ENCODE measurements around the gene MDM1. TPM values are rescaled to one million over a fixed set of nuclear protein-coding genes. Genes with fewer than 3 reads are reported as not detected.

Gene MDM1
- polyA plus RNA-seq, 1 experiment: 13.5 TPM

DNA sequence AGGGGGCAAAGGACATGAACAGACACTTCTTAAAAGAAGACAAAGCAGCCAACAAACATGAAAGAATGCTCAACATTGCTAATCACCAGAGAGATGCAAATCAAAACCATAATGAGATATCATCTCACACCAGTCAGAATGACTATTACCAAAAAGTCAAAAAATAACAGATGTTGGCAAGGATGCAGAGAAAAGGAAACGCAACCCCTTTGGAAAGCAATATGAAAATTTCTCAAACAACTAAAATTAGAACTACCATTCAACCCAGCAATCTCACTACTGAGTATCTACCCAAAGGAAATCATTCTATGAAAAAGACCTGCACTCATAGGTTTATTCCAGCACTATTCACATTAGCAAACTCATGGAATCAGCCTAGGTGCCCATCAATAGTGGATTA lies 25.6 kb downstream of the MDM1 start:
- TF ChIP-seq, protein P1, sequence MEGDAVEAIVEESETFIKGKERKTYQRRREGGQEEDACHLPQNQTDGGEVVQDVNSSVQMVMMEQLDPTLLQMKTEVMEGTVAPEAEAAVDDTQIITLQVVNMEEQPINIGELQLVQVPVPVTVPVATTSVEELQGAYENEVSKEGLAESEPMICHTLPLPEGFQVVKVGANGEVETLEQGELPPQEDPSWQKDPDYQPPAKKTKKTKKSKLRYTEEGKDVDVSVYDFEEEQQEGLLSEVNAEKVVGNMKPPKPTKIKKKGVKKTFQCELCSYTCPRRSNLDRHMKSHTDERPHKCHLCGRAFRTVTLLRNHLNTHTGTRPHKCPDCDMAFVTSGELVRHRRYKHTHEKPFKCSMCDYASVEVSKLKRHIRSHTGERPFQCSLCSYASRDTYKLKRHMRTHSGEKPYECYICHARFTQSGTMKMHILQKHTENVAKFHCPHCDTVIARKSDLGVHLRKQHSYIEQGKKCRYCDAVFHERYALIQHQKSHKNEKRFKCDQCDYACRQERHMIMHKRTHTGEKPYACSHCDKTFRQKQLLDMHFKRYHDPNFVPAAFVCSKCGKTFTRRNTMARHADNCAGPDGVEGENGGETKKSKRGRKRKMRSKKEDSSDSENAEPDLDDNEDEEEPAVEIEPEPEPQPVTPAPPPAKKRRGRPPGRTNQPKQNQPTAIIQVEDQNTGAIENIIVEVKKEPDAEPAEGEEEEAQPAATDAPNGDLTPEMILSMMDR (IDR thresholded peaks at IDR 0.05; ENCODE audit: low read depth, low read length): no peak
- DNase-seq (ENCODE audit: low read depth, low spot score): no peak
- CTCF ChIA-PET: no interaction called here

DNA sequence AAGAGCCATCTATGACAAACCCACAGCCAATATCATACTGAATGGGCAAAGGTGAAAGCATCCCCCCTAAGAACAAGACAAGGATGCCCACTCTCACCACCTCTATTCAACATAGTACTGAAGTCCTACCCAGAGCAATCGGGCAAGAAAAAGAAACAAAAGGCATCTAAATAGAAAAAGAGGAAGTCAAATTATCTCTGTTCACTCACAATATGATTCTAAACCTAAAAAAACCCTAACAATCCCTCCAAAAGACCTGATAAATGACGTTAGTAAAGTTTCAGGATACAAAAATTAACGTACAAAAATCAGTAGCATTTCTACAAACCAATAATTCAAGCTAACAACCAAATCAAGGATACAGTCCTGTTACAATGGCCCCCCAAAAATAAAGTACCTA lies 26.9 kb downstream of the MDM1 start:
- CTCF ChIA-PET: interaction anchor here (0.9 to 1.2 kb wide), 2 partner anchors 82 to 264 kb away, joined by 3 to 4 read pairs; no protein-coding TSS in a partner anchor

More for the DNA sequence above, 25.6 kb downstream of the MDM1 start:
- Histone ChIP-seq H3K4me3 (ENCODE audit: low read depth, low read length) (no peak overlapping the region), H3K9me3 (ENCODE audit: control insufficient read depth, insufficient read depth, low read length) (no peaks in the 10 kb centered on the region), H3K27ac (ENCODE audit: low read depth, low read length) (no peak overlapping the region), H3K27me3 (ENCODE audit: control insufficient read depth, insufficient read depth, low read length) (no peaks in the 10 kb centered on the region)
- POLR2A ChIA-PET: no interaction called here

DNA sequence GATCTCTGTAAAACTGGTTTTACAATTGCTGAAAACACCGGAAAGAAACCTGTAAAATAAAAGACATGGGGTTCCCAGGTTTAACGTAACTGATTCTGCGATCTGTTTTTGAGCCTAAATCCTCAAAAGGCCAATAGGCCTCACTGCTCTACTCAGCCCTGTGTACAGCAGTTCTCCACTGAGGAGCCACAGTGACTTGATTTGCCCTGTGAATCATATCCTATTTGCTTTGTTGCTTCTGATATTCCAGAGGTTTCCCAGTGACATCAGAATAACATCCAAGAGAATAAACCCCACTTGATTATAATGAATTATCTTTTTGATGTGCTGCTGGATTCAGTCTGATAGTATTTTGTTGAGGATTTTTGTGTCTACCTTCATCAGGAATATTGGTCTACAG lies 27.5 kb downstream of the MDM1 start:
- H3K27me3 ChIP-seq (ENCODE audit: control insufficient read depth, insufficient read depth, low read length): no peaks in the 10 kb centered on the region
- no peak overlapping the region for H3K27ac ChIP-seq (ENCODE audit: low read depth, low read length)
- no peaks in the 10 kb centered on the region for H3K9me3 ChIP-seq (ENCODE audit: control insufficient read depth, insufficient read depth, low read length)
- no peak for DNase-seq (ENCODE audit: low read depth, low spot score)
- TF ChIP-seq, protein P1 (IDR thresholded peaks at IDR 0.05; ENCODE audit: low read depth, low read length): no peak
- POLR2A ChIA-PET: no interaction called here
- H3K4me3 ChIP-seq (ENCODE audit: low read depth, low read length): no peak overlapping the region
- CTCF ChIA-PET: no interaction called here

More for the DNA sequence above, 26.9 kb downstream of the MDM1 start:
- Histone ChIP-seq H3K27me3 (ENCODE audit: control insufficient read depth, insufficient read depth, low read length) (no peaks in the 10 kb centered on the region), H3K9me3 (ENCODE audit: control insufficient read depth, insufficient read depth, low read length) (no peaks in the 10 kb centered on the region), H3K4me3 (ENCODE audit: low read depth, low read length) (no peak overlapping the region), H3K27ac (ENCODE audit: low read depth, low read length) (no peak overlapping the region)
- TF ChIP-seq, protein P1 (IDR thresholded peaks at IDR 0.05; ENCODE audit: low read depth, low read length): no peak
- DNase-seq (ENCODE audit: low read depth, low spot score): no peak
- POLR2A ChIA-PET: no interaction called here

DNA sequence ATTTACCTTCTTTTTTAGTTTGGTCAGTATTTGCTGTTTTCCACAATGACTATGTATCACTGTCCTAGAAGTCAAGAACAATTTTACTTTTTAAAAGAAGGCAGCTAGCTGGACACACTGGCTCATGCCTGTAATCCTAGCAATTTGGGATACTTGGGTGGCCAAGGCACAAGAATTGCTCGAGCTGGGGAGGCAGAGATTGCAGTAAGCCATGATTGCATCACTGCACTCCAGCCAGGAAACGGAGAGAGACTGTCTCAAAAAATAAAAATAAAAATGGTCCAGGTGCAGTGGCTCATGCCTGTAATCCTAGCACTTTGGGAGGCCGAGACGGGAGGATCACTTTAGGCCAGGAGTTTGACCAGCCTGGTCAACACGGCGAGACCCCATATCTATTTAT lies 28.3 kb downstream of the MDM1 start:
- no peak overlapping the region for H3K4me3 ChIP-seq (ENCODE audit: low read depth, low read length)
- no peaks in the 10 kb centered on the region for H3K27me3 ChIP-seq (ENCODE audit: control insufficient read depth, insufficient read depth, low read length)
- no peaks in the 10 kb centered on the region for H3K9me3 ChIP-seq (ENCODE audit: control insufficient read depth, insufficient read depth, low read length)
- DNase-seq (ENCODE audit: low read depth, low spot score): no peak
- ChIA-PET CTCF (no interaction called here), POLR2A (no interaction called here)
- H3K27ac ChIP-seq (ENCODE audit: low read depth, low read length): no peak overlapping the region
- TF ChIP-seq, protein P1 (IDR thresholded peaks at IDR 0.05; ENCODE audit: low read depth, low read length): no peak

DNA sequence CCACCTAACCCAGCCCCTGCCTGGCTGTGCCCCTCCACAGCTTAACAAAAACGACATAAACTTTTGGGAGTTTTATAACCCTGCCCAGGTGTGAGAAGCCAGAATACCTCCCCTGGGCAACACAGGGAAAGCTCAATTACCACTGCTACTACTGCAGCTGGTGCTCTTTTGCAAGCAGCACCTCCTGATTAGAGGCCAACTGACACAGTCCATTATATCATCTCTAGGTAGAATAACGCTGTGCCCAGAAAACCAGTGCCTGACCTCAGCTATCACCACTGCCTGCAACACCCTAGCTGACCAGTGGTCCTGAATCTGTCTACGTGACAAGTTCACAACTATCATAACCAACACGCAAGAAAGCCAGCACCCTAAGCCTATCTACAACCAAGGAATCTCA lies 34.2 kb downstream of the MDM1 start:
- TF ChIP-seq, protein P1 (IDR thresholded peaks at IDR 0.05; ENCODE audit: low read depth, low read length): no peak
- no peak overlapping the region for H3K4me3 ChIP-seq (ENCODE audit: low read depth, low read length)
- H3K27ac ChIP-seq (ENCODE audit: low read depth, low read length): no peak overlapping the region
- POLR2A ChIA-PET: no interaction called here
- no peak for DNase-seq (ENCODE audit: low read depth, low spot score)
- CTCF ChIA-PET: interaction anchor here (2.9 kb wide), 1 partner anchor 75 kb away, joined by 9 read pairs; no protein-coding TSS in a partner anchor
- no peaks in the 10 kb centered on the region for H3K9me3 ChIP-seq (ENCODE audit: control insufficient read depth, insufficient read depth, low read length)
- H3K27me3 ChIP-seq (ENCODE audit: control insufficient read depth, insufficient read depth, low read length): no peaks in the 10 kb centered on the region
